ENCODE data around the gene WDR43.

WDR43 gene, protein sequence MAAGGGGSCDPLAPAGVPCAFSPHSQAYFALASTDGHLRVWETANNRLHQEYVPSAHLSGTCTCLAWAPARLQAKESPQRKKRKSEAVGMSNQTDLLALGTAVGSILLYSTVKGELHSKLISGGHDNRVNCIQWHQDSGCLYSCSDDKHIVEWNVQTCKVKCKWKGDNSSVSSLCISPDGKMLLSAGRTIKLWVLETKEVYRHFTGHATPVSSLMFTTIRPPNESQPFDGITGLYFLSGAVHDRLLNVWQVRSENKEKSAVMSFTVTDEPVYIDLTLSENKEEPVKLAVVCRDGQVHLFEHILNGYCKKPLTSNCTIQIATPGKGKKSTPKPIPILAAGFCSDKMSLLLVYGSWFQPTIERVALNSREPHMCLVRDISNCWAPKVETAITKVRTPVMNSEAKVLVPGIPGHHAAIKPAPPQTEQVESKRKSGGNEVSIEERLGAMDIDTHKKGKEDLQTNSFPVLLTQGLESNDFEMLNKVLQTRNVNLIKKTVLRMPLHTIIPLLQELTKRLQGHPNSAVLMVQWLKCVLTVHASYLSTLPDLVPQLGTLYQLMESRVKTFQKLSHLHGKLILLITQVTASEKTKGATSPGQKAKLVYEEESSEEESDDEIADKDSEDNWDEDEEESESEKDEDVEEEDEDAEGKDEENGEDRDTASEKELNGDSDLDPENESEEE

DNA sequence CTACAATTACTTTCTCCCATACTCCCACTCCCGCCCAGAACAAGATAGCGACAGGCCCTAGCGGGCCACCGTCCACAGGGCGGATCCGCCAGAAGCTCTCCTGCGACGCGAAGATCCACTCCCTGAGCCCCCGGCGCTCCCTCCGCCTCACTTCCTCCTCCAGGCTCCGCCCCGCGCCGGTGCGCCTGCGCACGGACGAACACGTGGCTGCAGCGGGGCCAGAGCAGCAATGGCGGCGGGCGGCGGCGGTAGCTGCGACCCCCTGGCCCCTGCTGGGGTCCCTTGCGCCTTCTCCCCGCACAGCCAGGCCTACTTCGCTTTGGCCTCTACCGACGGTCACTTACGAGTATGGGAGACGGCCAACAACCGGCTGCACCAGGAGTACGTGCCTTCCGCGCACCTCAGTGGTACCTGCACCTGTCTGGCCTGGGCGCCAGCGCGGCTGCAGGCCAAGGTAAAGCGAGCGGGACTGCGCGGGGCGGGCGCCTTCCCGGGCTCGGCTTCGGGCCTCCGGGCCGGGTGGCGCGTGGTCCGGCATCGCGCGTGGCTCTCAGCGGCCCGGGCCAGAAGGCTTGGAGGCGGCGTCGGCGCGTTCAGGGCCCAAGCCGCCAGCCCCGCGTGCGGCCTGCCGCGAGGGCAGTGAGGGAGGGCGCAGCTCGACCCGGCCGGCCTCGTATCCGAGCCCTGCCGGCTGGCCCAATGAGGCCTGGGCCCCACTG lies at the start of gene WDR43:
Gene WDR43 (plus strand): TSS at position 198 of the 719 bp plus-strand sequence. CDS start 32 bp downstream, at position 230.
- DNase-seq, result peak; percentile 99

DNA sequence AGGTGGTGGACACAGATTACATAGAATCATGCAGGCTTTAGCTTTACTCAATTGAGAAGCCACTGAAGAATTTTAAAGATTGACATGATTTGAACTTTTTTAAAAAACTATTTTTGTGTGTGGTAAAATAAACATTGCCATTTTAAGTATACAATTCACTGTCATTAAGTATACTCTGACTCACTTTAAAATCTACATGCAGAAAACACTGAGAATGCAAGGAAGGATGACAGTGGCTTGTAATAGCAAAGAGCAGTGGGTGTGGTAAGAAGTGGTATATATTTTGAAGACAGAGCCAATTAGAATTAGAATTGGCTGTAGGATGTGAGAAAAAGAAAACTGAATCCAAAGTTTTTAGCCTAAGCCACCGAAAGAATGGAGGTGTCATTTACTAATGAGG lies 39.3 kb upstream of the WDR43 start:
- no peak for DNase-seq

DNA sequence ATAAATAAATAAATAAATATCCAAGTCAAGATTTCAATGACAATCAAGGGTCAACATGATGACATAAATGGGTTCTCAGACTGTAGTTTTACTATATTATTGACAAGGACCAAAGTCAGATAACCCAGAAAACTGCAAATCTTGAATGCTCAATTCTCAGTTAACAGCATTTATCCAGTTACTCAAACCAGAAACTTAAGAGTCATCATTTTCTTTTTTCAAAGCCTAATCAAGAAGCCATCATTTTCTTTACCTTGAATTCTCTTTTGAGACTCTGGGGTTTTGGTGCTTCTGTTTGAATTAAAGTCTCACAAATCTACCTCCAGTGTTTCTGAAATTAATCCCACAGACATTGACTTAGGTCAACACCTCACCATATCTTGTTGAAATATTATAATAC lies 38.5 kb upstream of the WDR43 start:
- no peak for DNase-seq

DNA sequence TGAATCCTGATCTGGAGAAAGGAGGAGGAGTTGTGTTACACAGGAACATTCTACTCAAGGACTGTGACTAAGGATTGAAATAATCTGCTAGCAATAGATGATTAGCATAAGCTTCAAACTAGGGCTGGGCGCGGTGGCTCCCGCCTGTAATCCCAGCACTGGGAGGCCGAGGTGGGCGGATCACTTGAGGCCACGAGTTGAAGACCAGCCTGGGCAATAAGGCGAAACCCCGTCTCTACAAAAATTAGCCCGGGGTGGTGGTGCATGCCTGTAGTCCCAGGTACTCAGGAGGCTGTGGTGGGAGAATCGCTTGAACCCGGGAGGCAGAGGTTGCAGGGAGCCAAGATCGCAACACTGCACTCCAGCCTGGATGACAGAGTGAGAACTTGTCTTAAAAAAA lies 25.9 kb upstream of the WDR43 start:
- no peak for DNase-seq

DNA sequence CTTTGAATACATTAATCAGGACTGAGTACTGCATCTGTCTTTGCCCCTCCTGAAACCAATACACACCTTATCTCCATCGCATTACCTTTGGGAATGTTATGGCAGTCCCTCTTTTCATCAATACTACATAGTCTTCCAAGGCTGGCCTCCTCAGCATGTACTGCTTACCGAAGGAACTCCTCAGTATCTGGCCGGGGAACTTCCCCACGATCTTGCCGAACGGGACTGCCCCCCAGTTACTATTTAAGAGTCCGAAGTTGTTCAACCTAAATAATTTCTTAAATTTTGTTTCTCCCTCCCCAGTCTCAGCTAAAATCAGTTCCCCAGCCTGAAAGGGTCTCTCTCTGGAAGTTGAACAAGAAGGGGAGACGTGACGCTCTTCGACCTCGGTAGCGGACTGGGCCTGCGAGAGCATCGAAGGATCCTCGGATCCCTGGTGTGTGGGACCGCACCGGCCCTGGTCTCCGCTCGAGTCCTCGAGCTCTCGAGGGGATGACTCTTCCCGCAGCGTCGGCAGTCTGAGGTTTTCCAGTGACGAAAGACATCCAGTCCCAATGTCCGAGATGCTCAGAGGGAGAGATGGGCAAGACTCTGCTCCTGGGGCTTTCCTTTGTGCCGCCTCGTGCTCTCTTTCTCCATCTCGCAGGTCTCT lies 24.8 kb upstream of the WDR43 start:
- DNase-seq, result peak; percentile 5

DNA sequence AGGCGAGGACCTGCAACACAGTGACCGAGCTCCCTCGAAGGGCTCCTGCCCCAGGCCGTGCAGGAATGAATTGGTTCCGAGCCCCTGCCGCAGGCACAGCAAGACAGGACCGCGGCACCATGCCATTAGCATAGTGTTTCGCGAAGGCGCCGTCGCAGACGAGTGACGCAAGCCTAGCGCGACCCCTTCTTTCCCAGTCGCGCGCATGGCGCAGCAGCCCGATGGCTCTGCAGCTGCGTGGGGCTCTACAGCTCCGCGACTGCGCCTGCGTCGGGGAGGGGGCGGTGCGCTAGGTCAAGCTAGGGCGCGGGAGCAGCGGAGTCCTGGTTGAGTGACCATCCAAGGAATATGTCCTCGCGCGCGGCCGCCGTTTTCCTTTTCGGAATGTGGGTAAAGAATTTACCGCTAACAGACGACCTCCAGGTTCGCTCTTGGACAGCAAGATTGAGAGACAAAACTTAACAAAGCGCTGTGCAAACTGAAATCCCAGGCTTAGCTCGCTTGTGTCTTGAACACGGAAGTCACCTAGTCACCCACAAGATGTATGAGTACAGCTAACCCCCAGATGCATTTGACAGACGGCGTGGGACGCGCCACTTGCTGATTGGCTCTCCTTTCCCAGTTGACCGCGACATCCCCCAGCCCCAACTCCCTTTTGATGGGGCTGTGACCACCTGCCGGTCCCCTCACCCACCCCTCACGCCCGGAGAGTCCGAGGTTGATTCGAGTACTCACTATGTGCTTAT lies 24.1 kb upstream of the WDR43 start, which contains the start of gene TRMT61B:
Gene TRMT61B (minus strand): TSS at position 164 of the 746 bp plus-strand sequence. CDS start 32 bp downstream, at position 132.
- DNase-seq, result peak; percentile 94

DNA sequence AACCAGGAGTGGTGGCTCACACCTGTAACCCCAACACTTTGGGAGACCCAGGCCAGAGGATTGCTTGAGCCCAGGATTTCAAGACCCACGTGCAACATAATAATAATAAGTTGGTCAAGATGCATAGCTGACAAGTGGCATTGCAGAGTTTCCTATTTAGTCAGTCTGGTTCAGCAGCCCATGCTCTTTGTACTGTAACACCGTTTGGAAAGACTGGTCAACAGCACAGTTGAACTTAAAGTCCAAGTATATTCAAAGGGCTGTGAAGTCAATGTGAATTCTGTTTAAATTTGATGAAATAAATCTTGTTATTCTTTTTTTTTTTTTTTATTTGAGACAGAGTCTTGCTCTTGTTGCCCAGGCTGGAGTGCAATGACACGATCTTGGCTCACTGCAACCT lies 22.8 kb upstream of the WDR43 start:
- no peak for DNase-seq

DNA sequence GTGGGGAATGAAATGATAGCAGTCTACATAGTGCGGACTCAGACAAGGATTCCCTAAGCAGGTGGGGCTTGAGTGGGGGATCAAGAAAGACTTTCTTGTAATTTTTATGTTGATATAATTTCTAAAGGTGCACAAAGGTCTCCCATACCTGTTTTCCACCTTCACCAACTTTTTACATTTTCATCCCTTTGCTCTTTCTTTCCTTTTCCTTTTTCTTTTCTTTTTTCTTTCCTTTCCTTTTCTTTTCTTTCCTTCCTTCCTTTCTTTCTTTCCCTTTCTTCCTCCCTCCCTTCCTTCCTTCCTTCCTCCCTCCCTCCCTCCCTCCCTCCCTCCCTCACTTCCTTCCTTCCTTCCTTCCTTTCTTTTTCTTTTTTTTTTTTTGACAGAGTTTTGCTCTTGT lies 14.3 kb upstream of the WDR43 start:
- no peak for DNase-seq

DNA sequence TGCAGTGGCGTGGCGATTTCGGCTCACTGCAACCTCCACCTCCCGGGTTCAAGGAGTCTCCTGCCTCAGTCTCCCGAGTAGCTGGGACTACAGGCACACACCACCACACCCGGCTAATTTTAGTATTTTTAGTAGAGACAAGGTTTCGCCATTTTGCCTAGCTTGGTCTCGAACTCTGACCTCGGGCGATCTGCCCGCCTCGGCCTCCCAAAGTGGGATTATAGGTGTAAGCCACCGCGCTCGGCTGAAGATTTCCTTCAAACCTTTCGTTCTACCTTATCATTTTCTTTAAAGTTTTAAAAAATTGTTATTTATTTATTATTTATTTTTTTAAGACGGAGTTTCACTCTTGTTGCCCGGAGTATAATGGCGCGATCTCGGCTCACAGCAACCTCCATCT lies 979 bp upstream of the WDR43 start:
- no peak for DNase-seq

DNA sequence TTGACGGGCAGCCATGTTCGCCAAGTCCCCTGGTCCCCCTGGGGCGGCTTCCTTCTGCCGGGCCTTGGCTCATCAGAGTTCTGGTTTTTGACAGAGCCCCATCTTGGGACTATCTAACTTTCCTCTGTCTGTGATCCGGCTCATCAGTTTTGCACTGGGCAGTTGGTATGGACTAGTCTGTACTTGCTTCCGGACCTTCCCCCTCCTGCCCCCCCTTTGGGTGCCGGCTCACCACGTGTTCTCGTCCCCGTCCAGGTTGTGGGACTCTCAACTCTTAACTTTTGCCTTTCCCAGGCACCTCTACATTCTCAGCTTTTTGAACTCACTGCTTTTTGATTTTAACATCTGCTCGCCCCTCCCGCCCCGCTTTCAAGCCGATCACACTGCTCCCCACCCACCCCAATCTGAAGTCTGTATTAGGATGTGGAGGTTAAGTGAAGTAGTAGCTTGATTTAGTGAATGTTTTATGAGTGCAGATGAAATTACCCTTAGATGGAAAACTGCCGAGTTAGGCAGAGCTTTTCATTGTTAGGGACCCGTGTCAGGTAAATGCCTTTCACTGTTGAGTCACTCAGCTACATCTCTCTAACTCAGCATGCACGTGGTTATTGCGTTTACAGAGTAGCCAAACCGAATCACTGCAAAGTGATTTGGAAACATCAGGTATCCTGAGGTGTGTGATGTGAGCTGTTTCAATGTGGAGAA lies 874 bp downstream of the WDR43 start:
- peak; percentile 20 for DNase-seq

DNA sequence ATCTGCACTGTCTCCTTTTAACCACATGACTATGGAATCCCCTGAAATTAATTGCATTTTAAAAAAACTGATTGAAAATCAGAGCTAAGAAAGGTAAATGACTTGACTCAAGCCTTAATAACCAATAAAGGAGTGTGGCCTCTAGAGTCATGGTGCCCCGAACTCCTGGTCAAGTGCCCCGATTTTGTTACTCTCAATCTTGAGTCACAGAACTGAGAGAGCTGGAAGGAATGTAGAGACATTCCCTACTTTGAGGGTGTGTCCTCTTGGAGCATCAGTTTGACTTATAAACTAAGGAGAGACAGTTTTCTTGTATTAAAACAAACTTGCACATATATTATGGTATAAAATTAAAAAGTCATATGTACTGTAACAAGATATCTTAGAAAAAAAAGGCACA lies 2.4 kb downstream of the WDR43 start:
- no peak for DNase-seq

DNA sequence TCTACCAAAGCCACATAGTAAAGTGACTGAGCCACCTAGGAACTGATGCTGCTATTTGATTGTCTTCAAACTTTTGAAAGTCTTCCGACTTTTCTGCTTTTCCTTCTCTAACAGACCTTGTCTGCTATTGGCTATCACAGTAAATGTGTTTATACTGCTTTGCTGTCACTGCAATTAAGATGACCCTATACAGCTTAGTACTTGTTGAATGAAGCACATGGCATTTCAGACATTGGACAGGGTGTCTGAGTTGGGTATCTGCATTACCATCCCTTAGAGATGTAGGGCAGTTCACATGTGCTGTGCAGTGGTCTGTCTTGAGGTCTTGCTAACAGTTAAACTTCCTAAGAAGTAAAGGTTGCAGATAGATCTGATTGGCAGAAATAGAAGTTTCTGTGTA lies 3.6 kb downstream of the WDR43 start:
- DNase-seq, result no peak

DNA sequence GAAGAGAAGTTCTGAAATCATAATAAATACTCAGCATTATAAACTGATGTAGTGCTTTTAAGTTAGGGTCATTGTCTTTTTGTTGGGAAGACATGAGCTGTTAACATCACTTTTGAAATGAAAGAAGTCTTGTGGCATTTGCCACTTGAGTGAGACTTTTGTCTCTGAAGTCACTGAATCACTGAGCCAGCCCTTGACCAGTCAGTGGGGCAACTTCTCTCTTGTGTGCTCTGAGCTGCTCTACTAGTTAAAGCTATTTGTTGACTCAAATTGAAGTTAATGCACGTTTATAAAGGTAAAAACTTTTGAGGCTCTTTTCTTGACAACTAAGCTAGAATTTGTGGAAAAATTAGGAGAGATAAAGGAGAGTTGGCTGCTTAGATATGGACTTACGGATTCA lies 6.7 kb downstream of the WDR43 start:
- no peak for DNase-seq

DNA sequence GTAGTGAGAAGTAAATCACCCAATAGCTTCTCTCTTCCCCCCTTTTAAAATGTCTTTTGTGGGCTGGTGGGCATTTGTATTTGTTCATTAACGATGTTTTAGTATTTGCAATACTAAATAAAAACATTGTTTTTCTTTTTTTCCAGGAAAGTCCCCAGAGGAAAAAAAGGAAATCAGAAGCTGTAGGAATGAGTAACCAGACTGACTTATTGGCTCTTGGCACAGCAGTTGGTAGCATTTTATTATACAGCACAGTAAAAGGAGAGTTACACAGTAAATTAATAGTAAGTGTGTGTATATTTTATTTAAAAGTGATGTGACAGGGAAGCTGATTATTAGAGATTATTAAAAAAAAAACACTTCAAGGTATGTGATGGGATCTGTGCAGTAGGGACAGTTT lies 7.4 kb downstream of the WDR43 start:
- no peak for DNase-seq

DNA sequence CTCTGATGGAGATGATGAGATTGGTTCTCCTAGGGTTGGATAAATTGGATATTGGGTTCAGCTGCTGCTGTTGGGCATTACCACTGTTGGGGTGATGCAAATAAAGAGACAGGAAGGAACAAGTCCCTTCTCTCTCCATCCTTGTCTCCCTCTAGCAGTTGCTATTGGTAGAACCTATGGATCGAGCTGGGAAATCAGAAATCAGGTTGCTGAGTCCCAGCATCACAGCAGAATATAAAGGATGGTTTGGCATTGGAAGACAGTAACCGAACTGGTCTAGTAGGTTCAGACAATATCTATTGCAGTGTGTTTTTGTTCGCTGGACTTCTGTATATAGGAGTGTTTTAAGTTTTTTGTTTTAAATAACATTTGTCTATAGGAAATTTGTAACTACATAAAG lies 8.1 kb downstream of the WDR43 start:
- DNase-seq, result no peak

DNA sequence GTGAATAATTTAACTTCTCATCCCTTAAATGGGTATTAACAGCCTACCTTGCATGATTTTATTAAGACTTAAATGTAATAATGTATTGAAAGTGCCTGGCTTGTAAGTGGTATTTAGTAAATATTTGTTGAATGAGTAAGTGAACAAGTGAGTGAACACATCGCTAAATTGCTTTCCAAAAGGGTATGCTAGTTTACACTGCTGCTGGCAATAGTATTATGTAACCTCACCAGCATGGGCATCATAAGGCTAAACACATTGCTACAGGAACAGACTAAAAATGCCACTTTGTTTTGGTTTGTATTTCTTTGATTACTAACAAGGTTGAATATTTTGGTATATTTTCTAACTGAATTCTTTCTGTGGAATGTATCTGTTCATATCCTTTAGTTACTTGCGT lies 9.8 kb downstream of the WDR43 start:
- DNase-seq, result no peak

DNA sequence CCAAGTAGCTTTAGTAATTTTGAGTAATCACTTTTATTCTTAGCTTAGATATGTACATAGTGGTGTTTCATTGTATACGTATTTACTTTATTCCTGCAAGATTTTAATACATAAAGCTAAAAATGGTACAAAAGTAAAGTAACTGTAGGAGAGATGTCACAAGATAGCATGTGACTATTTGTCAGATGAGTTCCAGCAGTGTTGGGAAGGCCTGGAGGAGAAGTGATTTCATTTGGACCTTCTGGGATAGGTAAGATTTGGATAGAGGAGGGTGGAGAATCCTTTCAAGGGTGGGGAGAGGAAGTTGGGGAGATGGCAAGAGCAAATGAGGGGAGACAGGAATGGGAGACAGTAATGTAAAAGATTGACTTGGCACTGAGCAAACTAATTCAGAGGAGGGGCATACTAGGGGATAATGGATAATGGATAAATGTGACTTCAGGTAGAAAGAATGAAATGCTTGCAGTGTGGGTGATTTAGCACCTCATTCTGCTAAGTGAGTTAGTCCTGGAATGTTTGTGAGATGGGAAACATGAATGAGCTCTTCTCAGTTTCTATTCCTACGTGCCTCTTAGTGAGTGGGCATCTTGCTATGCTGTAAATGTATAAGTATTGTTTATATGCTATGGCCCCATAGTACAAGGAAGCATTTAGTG lies 10.5 kb downstream of the WDR43 start:
- DNase-seq, result no peak

DNA sequence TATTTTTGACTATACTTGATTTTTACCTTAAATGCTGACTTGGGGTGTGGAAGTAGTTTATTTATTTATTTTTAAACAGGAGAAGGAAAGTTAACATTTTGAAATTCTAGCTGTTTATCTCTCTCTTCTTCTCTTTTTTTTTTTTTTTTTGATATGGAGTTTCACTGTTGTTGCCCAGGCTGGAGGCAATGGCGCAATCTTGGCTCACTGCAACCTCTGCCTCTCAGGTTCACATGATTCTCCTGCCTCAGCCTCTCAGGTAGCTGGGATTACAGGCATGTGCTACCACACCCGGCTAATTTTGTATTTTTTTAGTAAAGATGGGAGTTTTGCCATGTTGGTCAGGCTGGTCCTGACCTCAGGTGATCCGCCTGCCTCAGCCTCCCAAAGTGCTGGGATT lies 11.1 kb downstream of the WDR43 start:
- no peak for DNase-seq

DNA sequence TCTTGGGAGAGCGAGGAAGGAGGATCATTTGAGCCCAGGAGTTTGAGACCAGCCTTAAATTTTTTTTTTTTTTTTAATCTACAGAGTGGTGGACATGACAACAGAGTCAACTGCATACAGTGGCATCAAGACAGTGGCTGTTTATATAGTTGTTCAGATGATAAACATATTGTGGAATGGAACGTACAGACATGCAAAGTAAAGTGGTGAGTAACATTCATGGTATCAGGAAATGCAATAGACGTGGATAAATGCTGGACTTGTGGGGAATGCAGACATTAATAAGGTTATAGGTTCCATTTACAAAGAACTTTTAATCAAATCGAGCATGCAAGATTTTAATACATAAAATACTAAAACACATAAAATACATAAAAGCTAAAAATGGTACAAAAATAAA lies 11.9 kb downstream of the WDR43 start:
- DNase-seq, result no peak

DNA sequence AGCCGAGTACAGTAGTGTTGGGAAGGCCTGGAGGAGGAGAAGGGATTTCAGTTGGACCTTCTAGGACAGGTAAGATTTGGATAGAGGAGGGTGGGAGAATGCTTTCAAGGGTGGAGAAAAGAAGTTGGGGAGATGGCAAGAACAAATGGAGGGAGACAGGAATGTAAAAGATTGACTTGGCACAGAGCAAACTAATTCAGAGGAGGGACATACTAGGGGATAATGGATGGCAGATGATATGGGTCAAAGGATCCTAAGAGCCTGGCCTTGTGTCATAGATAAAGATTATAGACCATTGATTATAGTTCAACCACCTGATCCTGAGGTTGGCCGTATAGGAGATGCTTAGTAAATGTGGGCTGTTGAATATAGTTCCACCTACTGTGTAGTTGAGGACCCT lies 12.4 kb downstream of the WDR43 start:
- no peak for DNase-seq

DNA sequence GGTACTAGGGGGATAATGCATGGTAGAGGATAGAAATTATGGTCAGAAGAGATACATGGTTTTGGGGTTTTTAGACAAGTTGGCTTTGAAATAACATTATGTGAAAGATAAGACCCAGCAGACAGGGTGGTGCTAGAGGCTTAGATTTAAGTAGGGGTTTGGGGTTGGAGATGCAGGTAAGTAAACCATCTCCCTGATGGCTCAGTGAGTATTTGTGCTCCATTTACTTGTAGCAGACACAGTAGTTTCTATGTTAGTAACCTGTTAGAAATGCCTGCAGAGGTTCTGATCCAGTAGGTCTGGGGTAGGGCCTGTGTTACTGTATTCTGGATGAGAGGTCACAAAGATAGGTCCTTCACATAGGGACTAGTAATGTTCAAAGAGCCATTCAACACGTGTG lies 13.7 kb downstream of the WDR43 start:
- no peak for DNase-seq
